ENCODE results near the gene SELENOI. TPM values are rescaled to one million over a fixed set of nuclear protein-coding genes. Genes with fewer than 3 reads are reported as not detected.

Gene SELENOI
- total and polyA plus RNA-seq, 2 experiments from 2014 or later, result 8.4 to 67.8 TPM

DNA sequence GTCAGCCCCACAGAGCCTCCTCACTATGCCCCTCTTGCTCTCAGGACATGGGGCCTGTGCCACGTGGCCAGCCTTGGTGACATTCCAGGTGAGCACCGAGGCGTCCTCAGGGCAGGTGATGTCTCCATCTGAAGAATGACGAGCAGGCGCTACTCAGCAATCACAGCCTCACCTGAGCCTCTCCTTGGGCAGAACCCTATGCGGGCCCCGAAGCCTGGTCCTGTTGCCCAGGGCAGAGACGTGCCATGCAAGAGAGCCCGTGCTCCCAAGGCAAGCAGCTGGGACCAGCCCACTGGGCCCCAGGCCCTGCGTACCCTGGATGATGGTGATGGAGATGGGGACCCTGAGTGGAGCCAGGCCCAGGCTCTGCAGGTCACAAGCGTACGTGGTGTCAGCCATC is 32.5 kb upstream of the SELENOI start:
- Mint-ChIP-seq H3K9me3 (no peaks in the 10 kb centered on the region), H3K36me3 (ENCODE audit: low read depth) (peaks cover 6% of the 10 kb centered on the region; the same call in 2 of the 3 replicates), H3K27me3 (ENCODE audit: insufficient read depth, low read depth, poor library complexity) (peaks cover 14% of the 10 kb centered on the region), H3K4me1 (peaks cover 27% of the 10 kb centered on the region), H3K4me3 (no peak overlapping the region), H3K27ac (no peak overlapping the region)
- no peaks in the 10 kb centered on the region for H3K36me3 ChIP-seq (ENCODE audit: insufficient read depth)
- H3F3A ChIP-seq (replicated peaks; ENCODE audit: low read depth), result no peaks in the 10 kb centered on the region
- no peak overlapping the region for H3K4me2 ChIP-seq
- no peaks in the 10 kb centered on the region for H3K9me2 ChIP-seq (ENCODE audit: insufficient read depth)
- H3K27ac ChIP-seq (ENCODE audit: low read depth), result no peak overlapping the region
- TF ChIP-seq, protein P1, sequence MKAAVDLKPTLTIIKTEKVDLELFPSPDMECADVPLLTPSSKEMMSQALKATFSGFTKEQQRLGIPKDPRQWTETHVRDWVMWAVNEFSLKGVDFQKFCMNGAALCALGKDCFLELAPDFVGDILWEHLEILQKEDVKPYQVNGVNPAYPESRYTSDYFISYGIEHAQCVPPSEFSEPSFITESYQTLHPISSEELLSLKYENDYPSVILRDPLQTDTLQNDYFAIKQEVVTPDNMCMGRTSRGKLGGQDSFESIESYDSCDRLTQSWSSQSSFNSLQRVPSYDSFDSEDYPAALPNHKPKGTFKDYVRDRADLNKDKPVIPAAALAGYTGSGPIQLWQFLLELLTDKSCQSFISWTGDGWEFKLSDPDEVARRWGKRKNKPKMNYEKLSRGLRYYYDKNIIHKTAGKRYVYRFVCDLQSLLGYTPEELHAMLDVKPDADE (IDR thresholded peaks at IDR 0.05), result no peak
- TF ChIP-seq, protein P2, sequence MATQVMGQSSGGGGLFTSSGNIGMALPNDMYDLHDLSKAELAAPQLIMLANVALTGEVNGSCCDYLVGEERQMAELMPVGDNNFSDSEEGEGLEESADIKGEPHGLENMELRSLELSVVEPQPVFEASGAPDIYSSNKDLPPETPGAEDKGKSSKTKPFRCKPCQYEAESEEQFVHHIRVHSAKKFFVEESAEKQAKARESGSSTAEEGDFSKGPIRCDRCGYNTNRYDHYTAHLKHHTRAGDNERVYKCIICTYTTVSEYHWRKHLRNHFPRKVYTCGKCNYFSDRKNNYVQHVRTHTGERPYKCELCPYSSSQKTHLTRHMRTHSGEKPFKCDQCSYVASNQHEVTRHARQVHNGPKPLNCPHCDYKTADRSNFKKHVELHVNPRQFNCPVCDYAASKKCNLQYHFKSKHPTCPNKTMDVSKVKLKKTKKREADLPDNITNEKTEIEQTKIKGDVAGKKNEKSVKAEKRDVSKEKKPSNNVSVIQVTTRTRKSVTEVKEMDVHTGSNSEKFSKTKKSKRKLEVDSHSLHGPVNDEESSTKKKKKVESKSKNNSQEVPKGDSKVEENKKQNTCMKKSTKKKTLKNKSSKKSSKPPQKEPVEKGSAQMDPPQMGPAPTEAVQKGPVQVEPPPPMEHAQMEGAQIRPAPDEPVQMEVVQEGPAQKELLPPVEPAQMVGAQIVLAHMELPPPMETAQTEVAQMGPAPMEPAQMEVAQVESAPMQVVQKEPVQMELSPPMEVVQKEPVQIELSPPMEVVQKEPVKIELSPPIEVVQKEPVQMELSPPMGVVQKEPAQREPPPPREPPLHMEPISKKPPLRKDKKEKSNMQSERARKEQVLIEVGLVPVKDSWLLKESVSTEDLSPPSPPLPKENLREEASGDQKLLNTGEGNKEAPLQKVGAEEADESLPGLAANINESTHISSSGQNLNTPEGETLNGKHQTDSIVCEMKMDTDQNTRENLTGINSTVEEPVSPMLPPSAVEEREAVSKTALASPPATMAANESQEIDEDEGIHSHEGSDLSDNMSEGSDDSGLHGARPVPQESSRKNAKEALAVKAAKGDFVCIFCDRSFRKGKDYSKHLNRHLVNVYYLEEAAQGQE (IDR thresholded peaks at IDR 0.05; ENCODE audit: unreplicated experiment), result no peak
- TF ChIP-seq POLR2AphosphoS5 (IDR thresholded peaks at IDR 0.05; ENCODE audit: low read depth) (no peak), ZNF114 (CRISPR knock-in tag; IDR thresholded peaks at IDR 0.05) (no peak), EZH2 (IDR thresholded peaks at IDR 0.05; ENCODE audit: low read depth, unreplicated experiment) (no peak)
- TF ChIP-seq, protein P3, sequence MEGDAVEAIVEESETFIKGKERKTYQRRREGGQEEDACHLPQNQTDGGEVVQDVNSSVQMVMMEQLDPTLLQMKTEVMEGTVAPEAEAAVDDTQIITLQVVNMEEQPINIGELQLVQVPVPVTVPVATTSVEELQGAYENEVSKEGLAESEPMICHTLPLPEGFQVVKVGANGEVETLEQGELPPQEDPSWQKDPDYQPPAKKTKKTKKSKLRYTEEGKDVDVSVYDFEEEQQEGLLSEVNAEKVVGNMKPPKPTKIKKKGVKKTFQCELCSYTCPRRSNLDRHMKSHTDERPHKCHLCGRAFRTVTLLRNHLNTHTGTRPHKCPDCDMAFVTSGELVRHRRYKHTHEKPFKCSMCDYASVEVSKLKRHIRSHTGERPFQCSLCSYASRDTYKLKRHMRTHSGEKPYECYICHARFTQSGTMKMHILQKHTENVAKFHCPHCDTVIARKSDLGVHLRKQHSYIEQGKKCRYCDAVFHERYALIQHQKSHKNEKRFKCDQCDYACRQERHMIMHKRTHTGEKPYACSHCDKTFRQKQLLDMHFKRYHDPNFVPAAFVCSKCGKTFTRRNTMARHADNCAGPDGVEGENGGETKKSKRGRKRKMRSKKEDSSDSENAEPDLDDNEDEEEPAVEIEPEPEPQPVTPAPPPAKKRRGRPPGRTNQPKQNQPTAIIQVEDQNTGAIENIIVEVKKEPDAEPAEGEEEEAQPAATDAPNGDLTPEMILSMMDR (conservative IDR thresholded peaks at IDR 0.05; ENCODE audit: low read depth in 2 of 2), result no peak
- no peak for DNase-seq (ENCODE audit: low spot score)
- H2AFZ ChIP-seq, result no peak overlapping the region
- H4K20me1 ChIP-seq (replicated peaks; ENCODE audit: insufficient read depth), result no peaks in the 10 kb centered on the region
- no peak for ATAC-seq
- no peak overlapping the region for H3K4me3 ChIP-seq
- no peaks in the 10 kb centered on the region for H3K4me1 ChIP-seq (ENCODE audit: insufficient read depth)
- no peaks in the 10 kb centered on the region for H3K79me2 ChIP-seq (replicated peaks; ENCODE audit: insufficient read depth)
- no peaks in the 10 kb centered on the region for H3K27me3 ChIP-seq (ENCODE audit: insufficient read depth)

DNA sequence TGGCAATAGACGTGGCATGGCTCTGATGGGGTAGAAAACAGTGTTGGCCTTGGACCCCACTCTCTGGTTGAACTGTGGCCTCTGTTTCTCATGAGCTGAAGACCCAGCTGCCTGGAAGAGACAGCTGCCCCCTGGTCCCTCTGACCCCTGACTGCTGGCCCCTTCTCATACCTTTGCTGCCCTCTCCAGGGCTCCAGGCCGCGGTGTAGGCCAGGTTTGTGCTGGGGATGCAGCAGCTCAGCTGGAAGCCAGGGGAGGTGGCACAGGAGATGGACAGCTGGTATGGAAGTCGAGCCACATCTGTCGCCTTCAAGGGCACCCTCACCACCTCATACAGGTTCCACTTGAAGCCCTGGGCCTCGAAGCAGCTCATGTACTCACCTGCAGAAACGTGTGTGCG is 31.7 kb upstream of the SELENOI start:
- H3K4me3 ChIP-seq, result no peak overlapping the region
- Mint-ChIP-seq H3K27ac (no peak overlapping the region), H3K36me3 (ENCODE audit: low read depth) (peaks cover 6% of the 10 kb centered on the region; the same call in 2 of the 3 replicates), H3K9me3 (no peaks in the 10 kb centered on the region), H3K27me3 (ENCODE audit: insufficient read depth, low read depth, poor library complexity) (peaks cover 14% of the 10 kb centered on the region), H3K4me3 (no peak overlapping the region), H3K4me1 (peaks cover 33% of the 10 kb centered on the region)
- ATAC-seq, result peak; percentile 75
- no peaks in the 10 kb centered on the region for H3K9me2 ChIP-seq (ENCODE audit: insufficient read depth)
- H2AFZ ChIP-seq, result no peak overlapping the region
- no peak overlapping the region for H3K27ac ChIP-seq (ENCODE audit: low read depth)
- no peaks in the 10 kb centered on the region for H3K4me1 ChIP-seq (ENCODE audit: insufficient read depth)
- no peak overlapping the region for H3K4me2 ChIP-seq
- peak; percentile 65 for DNase-seq (ENCODE audit: low spot score)
- TF ChIP-seq, protein P2 (IDR thresholded peaks at IDR 0.05; ENCODE audit: unreplicated experiment), result no peak
- TF ChIP-seq, protein P3 (conservative IDR thresholded peaks at IDR 0.05; ENCODE audit: low read depth in 2 of 2), result peak; percentile 49 to 81
- no peaks in the 10 kb centered on the region for H3K36me3 ChIP-seq (ENCODE audit: insufficient read depth)
- H3K79me2 ChIP-seq (replicated peaks; ENCODE audit: insufficient read depth), result no peaks in the 10 kb centered on the region
- H4K20me1 ChIP-seq (replicated peaks; ENCODE audit: insufficient read depth), result no peaks in the 10 kb centered on the region
- no peaks in the 10 kb centered on the region for H3F3A ChIP-seq (replicated peaks; ENCODE audit: low read depth)
- H3K27me3 ChIP-seq (ENCODE audit: insufficient read depth), result no peaks in the 10 kb centered on the region
